Activated CD4-positive, alpha-beta T cell treated with anti-CD3 and anti-CD28 coated beads for 1 hour (primary cell): Measurements from ENCODE around the gene TBC1D2.
A peak's percentile ranks its signal among the peaks of the same experiment; 100 is the strongest.
"Not testable (repeated sequence)": the region's sequence is repeated elsewhere in the genome, so short reads cannot be mapped to it uniquely, and the experiment has no call there.

Source experiments
- DNase-seq: peaks from one replicate; pipeline ENCODE4 v3.0.0-alpha.2; 2020

Gene TBC1D2

GRCh38 chr9:98255578-98256296, at the start of gene TBC1D2:
Gene TBC1D2 (minus strand): TSS chr9:98255649. CDS start chr9:98255541, 108 bp downstream.
- peak; percentile 96 for DNase-seq

GRCh38 chr9:98304381-98304780, 48.9 kb upstream of the TBC1D2 start:
- no peak for DNase-seq

DNA sequence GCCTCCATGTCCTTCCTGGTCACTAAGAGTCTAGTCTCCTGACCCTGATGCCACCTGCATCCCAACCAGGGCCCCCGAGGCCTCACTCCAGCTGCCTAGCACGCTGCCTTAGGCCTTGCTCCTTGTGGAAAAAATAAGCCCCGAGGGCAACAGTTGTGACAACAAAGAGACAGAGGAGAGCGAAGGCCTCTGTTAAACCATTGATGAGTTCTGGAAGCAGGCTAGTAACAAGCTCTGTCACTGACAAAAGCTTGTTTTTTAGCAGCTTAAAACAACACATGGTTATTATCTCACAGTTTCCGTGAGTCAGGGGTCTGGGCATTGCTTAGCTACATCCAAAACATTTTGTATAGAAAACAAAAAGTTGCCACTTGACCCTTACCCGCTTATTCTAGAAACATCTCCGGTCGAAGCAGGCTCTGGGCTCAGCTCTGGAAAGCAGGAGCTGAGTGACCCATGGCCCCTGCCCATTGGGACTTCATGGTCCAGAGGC, 48.2 kb upstream of the TBC1D2 start:
- no peak for DNase-seq

DNA sequence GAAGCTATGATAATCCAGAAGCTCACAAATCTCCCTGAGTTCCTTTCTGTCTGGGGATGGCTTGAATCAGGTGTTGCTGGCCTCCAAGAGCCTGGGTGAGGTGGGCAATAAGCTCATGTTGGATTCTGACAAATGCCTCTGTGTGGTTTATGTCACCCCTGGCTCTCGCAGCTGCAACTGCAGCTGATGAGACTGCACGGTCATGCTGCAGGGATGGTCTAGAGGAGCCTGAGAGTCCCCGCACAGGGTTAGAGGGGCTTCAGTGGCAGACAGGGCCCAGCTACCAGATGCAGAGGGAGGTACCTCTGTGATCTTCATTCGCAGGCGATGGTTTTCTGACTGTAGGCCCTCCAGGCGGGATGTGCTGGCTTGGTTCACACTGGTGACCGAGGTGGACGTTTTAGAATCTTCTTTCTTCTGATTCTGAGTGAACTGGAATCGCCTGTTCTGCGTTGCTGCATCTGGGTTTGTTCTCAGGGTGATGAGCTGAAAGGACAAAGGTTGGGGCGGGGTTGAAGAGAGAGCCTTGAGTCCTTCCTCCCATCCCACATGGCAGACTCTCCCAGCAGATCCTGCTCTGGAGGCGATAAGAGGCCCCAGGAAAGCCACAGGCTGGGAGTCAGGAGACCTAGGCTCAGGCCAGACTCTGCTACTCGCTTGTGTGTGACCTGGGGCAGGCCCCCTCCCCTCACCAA, 47.6 kb upstream of the TBC1D2 start:
- no peak for DNase-seq

DNA sequence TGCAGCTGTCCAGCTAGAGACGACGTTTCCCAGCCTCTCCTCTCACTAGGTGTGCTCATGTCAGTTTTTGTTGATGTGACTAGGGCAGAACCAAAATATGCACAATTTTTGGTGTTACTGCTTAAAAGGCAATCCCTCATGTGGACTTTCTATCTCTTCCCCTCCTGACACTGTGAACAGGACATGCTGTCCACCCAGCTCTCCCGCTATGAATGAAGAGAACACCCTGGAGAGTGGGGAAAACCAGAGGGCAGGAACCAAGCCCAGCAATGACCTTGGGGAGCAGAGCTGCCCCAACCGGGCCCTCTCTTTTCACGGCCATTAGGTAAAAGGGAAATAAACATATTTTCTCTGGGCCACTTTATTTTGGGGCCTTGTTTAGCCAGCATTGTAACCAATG, 46.7 kb upstream of the TBC1D2 start:
- no peak for DNase-seq

GRCh38 chr9:98300611-98301010, 45.2 kb upstream of the TBC1D2 start:
- DNase-seq, result no peak

- DNase-seq, result no peak
These were observed 43.0 kb upstream of the TBC1D2 start for GRCh38 chr9:98298476-98298875.

DNA sequence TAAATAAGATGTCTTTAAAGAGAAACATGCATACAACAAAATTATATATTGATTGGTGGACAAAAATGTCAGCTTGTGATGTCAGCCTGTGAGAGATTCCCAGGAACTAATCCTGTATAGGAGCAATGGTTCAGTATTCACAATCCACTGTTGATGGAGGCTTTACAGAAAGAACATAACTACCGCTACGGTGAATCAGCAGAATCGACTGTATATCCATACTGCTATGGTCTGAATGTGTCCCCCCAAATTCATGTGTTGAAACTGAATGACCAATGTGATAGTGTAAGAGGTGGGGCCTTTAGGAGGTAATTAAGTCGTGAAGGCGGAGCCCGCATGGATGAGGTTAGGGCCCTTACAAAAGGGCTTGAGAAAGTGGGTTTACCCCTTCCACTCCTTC, 40.4 kb upstream of the TBC1D2 start:
- DNase-seq, result no peak

DNA sequence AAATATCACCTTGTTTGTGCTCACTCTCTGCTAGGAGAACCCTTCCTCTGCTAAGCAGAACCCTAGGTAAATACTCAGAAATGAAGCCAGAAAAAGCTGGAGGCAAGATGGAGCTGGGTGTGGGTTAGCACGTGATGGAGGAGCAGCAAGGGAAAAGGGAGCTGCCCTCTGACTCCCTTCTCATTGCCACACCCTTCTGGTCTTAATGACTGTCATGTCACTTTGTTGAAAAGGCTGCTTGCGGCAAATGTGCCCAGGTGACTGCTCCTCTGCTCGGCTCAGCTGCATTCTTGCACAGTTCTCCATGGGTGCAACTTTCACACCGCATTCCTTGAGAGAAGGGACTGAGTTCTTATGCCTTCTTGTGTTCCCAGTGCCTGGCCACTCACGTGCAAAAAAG, 36.4 kb upstream of the TBC1D2 start:
- no peak for DNase-seq

- DNase-seq, result no peak
These were observed 35.0 kb upstream of the TBC1D2 start for GRCh38 chr9:98290411-98290810.

DNA sequence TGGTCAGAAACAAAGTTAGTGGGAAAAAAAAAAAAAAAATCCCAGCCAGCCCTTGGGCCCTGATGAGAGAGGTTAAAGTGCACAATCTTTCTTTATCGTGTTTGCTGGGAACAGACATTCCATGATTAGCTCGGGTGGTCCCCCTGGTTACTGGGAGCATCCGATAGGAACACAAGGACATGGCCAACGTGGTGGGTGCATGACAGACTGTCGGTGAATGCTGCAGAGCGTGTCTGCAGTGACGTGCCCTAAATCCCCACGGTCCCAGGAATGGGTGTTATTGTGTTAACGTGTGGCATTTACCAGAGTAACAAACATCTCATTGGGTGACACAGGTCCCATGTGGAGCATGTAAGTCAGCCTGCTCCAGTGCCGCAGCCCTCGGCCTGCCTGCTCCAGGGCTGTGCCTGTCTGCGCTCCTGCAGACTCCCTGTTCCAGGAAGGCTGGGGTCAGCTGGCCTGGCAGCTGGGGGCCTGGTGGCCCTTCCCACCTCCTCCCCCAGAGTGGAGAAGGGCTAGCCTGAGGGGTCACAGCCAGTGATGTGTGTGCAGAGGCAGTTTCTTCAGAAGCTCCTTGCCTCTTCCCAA, 34.3 kb upstream of the TBC1D2 start:
- DNase-seq, result no peak

GRCh38 chr9:98288881-98289280, 33.4 kb upstream of the TBC1D2 start:
- no peak for DNase-seq

DNA sequence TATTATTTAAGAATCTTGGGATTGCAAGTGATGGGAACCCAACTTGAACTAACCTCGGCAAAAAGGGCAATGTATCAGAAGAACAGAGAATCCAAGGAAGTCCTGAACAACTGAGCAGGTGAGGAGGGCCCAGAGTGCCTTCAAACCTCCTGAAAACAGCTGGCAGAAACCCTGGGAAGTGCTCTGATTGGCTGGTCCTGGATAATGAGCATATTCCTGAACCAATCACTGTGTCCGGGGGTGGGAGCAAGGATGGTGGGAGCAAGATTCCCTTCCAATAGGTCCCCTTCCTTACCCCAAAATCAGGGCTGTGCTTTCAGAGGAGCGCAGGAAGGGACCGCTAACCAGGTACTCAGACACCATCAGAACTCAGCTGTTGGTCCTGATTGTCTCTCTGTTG, 31.9 kb upstream of the TBC1D2 start:
- no peak for DNase-seq

GRCh38 chr9:98285446-98285845, 30.0 kb upstream of the TBC1D2 start:
- no peak for DNase-seq

- no peak for DNase-seq
These were observed 29.3 kb upstream of the TBC1D2 start for GRCh38 chr9:98284754-98285153.

DNA sequence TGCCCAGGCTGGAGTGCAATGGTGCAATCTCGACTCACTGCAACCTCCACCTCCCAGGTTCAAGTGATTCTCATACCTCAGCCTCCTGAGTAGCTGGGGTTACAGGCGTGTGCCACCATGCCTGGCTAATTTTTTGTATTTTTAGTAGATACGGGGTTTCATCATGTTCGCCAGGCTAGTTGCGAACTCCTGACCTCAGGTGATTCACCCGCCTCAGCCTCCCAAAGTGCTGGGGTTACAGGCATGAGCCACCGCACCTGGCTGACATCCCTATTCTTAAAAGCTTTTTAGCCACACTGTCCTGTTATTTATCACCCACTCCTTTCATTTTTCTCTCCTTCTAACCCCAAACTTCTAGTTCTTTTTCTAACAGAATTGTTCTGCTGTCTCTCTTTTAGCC, 27.7 kb upstream of the TBC1D2 start:
- DNase-seq, result not testable (repeated sequence)

- DNase-seq, result no peak
These were observed 25.8 kb upstream of the TBC1D2 start for GRCh38 chr9:98281281-98281680.

GRCh38 chr9:98280574-98280973, 25.1 kb upstream of the TBC1D2 start:
- DNase-seq, result no peak

DNA sequence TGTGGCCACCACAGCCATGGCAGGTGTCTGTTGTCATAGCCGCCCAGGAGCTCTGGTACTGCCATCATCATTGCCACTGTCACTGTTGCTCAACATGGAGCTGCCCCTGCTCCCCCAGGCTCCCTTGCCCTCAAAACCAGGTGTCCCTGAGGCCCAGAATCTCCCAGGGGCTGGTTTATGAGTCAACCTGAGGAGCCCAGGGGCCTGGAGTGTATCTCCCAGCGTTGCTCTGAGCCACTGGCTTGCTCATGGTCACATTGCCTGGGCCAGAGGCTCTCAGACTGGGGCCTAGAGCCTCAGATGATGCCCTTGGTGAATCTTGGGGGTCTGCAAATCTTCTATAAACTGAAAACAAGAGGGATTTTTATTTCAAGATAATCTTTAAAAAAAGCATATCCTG, 24.7 kb upstream of the TBC1D2 start:
- no peak for DNase-seq

DNA sequence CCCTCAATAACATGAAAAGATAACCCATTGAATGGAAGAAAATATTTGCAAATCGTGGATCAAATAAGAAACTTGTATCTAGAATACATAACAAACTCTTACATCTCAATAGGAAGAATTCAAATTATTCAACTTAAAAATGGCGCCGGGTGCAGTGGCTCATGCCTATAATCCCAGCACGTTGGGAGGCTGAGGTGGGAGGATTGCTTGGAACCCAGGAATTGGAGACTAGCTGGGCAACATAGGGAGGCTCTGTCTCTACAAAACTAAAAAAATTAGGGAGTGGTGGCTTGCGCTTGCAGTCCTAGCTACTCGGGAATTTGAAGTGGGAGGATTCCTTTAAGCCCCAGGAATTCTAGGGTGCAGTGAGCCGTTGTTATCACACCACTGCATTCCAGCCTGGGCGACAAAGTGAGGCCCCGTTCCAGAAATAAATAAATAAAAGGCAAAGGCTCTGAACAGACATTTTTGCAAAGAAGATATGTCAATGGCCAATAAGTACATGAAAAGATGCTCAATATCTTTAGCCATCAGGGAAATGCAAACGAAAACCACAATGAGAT, 21.5 kb upstream of the TBC1D2 start:
- no peak for DNase-seq

DNA sequence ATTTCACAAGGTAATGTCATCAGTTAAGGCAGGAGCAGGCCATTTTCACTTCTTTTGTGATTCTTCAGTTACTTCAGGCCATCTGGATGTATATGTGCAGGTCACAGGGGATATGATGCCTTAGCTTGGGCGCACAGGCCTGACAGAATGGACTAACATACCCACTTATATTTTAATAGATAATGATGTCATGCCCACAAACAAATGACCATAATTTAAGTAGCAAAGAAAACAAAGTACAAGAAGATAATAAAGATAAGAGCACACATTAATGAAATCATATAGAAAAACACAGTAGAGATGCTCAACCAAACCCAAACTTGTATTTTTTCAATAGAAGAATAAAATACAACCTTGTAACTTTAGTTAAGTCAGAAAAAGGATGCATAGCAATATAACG, 19.7 kb upstream of the TBC1D2 start:
- no peak for DNase-seq

DNA sequence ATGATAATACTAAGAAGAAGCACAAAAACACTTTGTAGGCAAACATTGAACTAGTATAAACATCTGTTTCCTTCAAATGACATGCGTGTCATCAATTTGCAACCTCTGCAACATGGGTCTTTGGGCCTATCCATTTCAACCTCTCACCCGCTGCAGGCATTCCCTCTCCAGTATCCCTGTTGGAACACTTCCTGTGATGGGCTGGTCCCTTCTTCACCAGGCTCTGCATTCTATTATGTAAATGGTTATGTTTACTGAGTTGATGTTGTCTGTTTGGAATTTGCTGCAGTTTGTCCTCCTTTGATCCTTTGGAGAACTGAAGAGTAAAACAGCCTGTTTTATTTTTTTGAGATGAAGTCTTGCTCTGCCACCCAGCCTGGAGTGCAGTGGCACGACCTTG, 16.6 kb upstream of the TBC1D2 start:
- no peak for DNase-seq

DNA sequence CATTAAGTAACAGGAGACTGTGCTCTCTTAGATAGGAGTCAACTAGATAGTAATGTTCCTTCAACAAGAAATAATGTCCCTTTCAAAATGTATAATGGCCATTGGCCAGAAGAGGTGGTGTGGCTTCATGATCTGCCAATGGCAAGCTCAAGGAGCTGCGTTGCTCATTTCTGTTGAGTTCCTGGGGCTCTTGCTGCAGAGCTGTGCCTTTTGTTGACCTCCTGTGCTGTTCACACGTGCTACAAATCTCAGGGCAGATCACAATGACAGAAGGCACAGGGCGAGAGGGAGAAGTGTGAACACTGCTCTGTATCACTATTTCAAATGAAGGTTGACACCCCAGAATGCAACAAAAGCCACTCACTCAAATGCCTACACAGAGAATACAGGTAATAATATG, 16.0 kb upstream of the TBC1D2 start:
- DNase-seq, result no peak

DNA sequence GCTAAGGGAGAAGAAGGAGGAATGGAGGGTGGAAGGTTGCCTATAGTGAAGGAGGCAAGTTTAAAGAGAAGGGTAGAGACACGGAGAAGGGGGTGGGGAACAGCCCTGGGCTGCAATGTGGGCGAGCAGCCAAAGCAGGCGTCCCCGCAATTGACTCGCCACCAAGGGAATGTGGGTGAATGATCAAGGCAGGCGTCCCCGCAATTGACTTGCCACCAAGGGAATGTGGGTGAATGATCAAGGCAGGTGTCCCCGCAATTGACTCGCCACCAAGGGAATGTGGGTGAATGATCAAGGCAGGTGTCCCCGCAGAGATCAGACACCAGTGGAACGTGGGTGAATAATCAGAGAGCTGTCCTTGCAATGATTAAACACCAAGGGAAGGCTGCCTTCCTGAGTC, 14.8 kb upstream of the TBC1D2 start:
- not testable (repeated sequence) for DNase-seq
